ENCODE results near the gene BPTF. TPM values are rescaled to one million over a fixed set of nuclear protein-coding genes. Genes with fewer than 3 reads are reported as not detected.
A peak's percentile ranks its signal among the peaks of the same experiment; 100 is the strongest.

Gene BPTF
- polyA plus RNA-seq, 1 experiment: 34.8 TPM

DNA sequence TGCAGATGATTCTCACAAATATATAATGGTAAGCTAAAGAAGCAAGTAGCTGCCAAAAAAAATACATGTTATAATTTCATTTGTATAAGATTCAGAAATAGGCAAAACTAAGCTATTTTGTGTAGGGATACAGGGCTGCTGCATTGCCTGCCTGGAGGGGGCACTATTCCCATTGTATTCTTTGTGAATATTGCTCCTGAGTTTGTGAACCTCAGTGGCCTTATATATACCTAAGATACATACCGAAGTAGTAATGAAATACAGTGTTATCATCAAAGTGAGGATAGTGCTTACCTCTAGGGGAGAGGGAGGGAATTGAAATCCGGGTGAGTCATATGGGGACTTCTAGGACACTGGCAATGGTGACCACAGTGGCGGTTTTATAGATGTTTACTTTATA lies 117.5 kb downstream of the BPTF start:
- ChIA-PET POLR2A (no interaction called here), CTCF (interaction anchor here (1.0 to 3.5 kb wide), 4 partner anchors 11 to 149 kb away, joined by 3 to 16 read pairs (median 5); no protein-coding TSS in a partner anchor)
- no peak overlapping the region for H3K4me3 ChIP-seq (ENCODE audit: low read depth, low read length)
- DNase-seq (ENCODE audit: low read depth): no peak
- H3K36me3 ChIP-seq (ENCODE audit: control insufficient read depth, insufficient read depth, low read length): peaks cover 18% of the 10 kb centered on the region
- no peaks in the 10 kb centered on the region for H3K27me3 ChIP-seq (ENCODE audit: control insufficient read depth, insufficient read depth, low read length)
- TF ChIP-seq, protein P1, sequence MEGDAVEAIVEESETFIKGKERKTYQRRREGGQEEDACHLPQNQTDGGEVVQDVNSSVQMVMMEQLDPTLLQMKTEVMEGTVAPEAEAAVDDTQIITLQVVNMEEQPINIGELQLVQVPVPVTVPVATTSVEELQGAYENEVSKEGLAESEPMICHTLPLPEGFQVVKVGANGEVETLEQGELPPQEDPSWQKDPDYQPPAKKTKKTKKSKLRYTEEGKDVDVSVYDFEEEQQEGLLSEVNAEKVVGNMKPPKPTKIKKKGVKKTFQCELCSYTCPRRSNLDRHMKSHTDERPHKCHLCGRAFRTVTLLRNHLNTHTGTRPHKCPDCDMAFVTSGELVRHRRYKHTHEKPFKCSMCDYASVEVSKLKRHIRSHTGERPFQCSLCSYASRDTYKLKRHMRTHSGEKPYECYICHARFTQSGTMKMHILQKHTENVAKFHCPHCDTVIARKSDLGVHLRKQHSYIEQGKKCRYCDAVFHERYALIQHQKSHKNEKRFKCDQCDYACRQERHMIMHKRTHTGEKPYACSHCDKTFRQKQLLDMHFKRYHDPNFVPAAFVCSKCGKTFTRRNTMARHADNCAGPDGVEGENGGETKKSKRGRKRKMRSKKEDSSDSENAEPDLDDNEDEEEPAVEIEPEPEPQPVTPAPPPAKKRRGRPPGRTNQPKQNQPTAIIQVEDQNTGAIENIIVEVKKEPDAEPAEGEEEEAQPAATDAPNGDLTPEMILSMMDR (IDR thresholded peaks at IDR 0.05; ENCODE audit: insufficient read depth, low read depth, low read length): peak; percentile 52

DNA sequence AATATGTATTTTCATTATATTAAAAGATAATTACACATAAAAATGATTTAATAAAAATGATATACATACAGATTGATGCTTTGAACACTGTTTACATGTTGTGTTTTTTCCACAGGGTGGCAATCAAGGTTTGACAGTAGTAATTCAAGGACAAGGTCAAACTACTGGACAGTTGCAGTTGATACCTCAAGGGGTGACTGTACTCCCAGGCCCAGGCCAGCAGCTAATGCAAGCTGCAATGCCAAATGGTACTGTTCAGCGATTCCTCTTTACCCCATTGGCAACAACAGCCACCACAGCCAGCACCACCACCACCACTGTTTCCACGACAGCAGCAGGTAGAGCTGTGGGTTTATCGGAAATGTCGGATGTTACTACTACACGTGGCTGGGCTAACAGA lies 118.7 kb downstream of the BPTF start:
- ChIA-PET POLR2A (no interaction called here), CTCF (interaction anchor here (0.6 to 1.1 kb wide), 4 partner anchors 16 to 180 kb away, joined by 3 read pairs; no protein-coding TSS in a partner anchor)
- Histone ChIP-seq H3K27me3 (ENCODE audit: control insufficient read depth, insufficient read depth, low read length) (no peaks in the 10 kb centered on the region), H3K4me3 (ENCODE audit: low read depth, low read length) (no peak overlapping the region), H3K36me3 (ENCODE audit: control insufficient read depth, insufficient read depth, low read length) (peaks cover 25% of the 10 kb centered on the region)
- TF ChIP-seq, protein P1 (IDR thresholded peaks at IDR 0.05; ENCODE audit: insufficient read depth, low read depth, low read length): no peak
- DNase-seq (ENCODE audit: low read depth): no peak

DNA sequence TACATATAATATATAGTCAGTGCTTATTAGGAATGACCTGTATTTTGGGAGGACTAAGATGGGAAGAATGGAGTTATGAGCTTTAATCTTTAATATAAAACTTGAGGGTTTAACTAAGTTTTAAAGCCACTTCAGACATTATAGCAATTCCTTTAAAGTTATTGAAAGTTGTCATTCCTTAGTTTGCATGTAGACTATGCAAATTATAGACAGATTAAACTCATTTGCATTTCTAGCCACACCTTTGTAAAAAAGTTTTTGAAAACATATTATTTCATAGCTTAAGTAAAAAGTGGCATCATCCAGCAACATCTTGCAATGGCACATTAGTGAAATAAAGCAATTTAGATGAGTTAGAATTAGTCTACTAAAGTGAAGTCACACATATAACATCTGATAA lies 121.2 kb downstream of the BPTF start:
- TF ChIP-seq, protein P1 (IDR thresholded peaks at IDR 0.05; ENCODE audit: insufficient read depth, low read depth, low read length): no peak
- Histone ChIP-seq H3K27me3 (ENCODE audit: control insufficient read depth, insufficient read depth, low read length) (no peaks in the 10 kb centered on the region), H3K4me3 (ENCODE audit: low read depth, low read length) (no peak overlapping the region), H3K36me3 (ENCODE audit: control insufficient read depth, insufficient read depth, low read length) (peaks cover 26% of the 10 kb centered on the region)
- ChIA-PET POLR2A (no interaction called here), CTCF (interaction anchor here (0.7 kb wide), 1 partner anchor 112 kb away, joined by 3 read pairs; no protein-coding TSS in a partner anchor)
- DNase-seq (ENCODE audit: low read depth): no peak

DNA sequence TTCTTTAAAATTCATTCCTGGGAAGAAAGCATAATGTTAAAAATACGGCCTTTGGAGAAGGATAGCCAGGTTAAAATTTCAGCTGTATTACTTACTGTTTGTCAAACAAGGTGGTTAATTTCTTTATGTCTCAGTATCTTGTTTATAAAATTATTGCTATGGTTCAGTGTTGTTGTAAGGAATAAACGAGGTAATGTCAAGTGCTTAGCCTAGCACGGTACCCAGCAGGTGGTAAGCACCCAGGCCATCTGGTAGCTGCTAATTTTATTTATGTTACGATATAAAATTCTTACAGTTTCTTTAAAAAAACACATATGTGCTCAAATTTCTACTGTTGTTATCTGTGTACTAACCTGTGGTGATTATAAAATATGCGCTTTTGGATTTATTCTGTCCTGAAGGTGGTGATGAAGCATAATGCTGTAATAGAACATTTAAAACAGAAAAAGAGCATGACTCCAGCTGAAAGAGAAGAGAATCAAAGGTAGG lies 122.1 kb downstream of the BPTF start:
- CTCF ChIA-PET: interaction anchor here (0.7 kb wide), 1 partner anchor 61 kb away, joined by 3 read pairs; no protein-coding TSS in a partner anchor
- TF ChIP-seq, protein P1 (IDR thresholded peaks at IDR 0.05; ENCODE audit: insufficient read depth, low read depth, low read length): no peak
- POLR2A ChIA-PET: no interaction called here
- peaks cover 27% of the 10 kb centered on the region for H3K36me3 ChIP-seq (ENCODE audit: control insufficient read depth, insufficient read depth, low read length)
- H3K27me3 ChIP-seq (ENCODE audit: control insufficient read depth, insufficient read depth, low read length): no peaks in the 10 kb centered on the region
- DNase-seq (ENCODE audit: low read depth): no peak
- no peak overlapping the region for H3K4me3 ChIP-seq (ENCODE audit: low read depth, low read length)

DNA sequence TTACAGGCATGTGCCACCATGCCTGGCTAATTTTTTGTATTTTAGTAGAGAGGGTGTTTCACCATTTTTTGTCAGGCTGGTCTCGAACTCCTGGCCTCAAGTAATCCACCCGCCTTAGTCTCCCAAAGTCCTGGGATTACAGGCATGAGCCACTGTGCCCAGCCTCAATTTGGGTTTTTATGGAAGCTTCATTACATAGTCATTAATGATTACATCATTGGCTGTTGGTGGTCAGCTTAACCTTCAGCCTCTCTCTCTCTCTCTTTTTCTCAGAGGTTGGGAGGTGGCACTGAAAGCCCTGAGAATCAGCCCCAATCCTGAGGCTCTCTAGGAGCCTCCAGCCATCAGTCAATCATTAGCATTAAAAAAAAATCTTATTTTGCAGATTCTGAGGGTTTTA lies 125.6 kb downstream of the BPTF start:
- H3K36me3 ChIP-seq (ENCODE audit: control insufficient read depth, insufficient read depth, low read length): peaks cover 14% of the 10 kb centered on the region
- ChIA-PET POLR2A (no interaction called here), CTCF (no interaction called here)
- H3K27me3 ChIP-seq (ENCODE audit: control insufficient read depth, insufficient read depth, low read length): no peaks in the 10 kb centered on the region
- no peak overlapping the region for H3K4me3 ChIP-seq (ENCODE audit: low read depth, low read length)
- TF ChIP-seq, protein P1 (IDR thresholded peaks at IDR 0.05; ENCODE audit: insufficient read depth, low read depth, low read length): no peak
- DNase-seq (ENCODE audit: low read depth): no peak

Measured in BJ (cell line).